Hematopoietic multipotent progenitor cell treated with erythropoietin and hydrocortisone succinate and interleukin-3 and kit ligand, for 6 days (in vitro differentiated cells): ENCODE data around the gene ALDH8A1.
A peak's percentile ranks its signal among the peaks of the same experiment; 100 is the strongest.
"Not testable (repeated sequence)": the region's sequence is repeated elsewhere in the genome, so short reads cannot be mapped to it uniquely, and the experiment has no call there.

Experiments used
- DNase-seq: peaks from one replicate; pipeline ENCODE4 v3.0.0-alpha.2; 2015

Gene ALDH8A1

DNA sequence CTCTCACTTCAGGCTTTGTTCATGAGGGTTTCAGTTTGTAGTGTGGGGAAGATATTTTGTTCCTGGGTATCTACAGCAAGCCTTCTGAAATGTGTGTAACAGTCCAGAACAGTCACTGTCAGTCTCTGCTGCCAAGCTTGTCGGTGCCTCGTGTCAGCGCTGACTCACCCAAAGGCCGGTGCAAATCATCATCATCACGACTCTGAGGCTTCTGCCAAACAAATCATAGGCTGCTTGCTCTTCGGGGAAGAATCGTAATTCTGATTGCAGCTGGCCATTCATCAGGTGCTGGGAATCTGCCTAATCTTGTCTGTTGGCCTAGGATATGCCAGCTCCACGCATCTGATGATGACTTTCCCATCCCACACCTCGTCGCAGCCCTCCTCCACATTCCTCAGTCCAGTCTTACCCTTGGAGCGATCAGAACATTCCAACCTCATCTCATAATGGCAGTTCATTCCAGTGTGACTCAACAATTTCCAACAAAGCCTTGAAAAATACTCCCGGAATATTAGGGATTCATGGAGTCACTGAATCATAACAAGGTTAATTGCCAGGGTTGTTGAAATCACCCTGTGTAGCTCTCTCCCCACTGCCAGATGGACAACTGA, 40.9 kb downstream of the ALDH8A1 start:
- DNase-seq = no peak

DNA sequence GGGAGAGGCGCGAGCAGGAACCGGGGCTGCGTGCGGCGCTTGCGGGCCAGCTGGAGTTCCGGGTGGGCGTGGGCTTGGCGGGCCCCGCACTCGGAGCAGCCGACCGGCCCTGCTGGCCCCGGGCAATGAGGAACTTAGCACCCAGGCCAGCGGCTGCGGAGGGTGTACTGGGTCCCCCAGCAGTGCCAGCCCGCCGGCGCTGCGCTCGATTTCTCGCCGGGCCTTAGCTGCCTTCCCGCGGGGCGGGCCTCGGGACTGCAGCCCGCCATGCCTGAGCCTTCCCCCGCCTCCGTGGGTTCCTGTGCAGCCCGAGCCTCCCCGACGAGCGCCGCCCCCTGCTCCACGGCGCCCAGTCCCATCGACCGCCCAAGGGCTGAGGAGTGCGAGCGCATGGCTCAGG, 45.2 kb downstream of the ALDH8A1 start:
- DNase-seq = not testable (repeated sequence)

- DNase-seq = no peak
Measured at GRCh38 chr6:134903448-134903847, 46.5 kb downstream of the ALDH8A1 start.

- no peak for DNase-seq
Measured at GRCh38 chr6:134902936-134903335, 47.0 kb downstream of the ALDH8A1 start.

- no peak for DNase-seq
Measured at GRCh38 chr6:134902074-134902861, 47.6 kb downstream of the ALDH8A1 start.

DNA sequence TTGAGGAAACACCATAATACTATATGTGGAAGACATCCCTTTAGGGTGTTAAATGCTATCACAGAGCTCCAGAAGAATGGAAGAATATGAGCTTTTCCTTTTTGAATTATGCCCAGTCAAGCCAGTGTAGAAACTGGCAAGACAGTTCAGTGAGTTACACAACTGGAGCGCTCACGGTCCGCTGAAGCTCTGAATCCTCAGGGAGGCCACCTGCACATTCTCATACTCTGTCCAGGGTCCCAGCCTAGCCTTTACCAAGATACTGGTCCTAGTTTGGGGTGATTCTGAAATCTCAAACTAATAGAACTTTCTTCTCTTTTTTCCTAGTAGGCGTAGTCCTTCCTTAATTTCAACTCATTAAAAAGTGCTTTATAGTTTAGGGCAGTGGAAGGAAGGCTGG, 51.3 kb downstream of the ALDH8A1 start:
- no peak for DNase-seq

- not testable (repeated sequence) for DNase-seq
Measured at GRCh38 chr6:134898166-134898565, 51.7 kb downstream of the ALDH8A1 start.

DNA sequence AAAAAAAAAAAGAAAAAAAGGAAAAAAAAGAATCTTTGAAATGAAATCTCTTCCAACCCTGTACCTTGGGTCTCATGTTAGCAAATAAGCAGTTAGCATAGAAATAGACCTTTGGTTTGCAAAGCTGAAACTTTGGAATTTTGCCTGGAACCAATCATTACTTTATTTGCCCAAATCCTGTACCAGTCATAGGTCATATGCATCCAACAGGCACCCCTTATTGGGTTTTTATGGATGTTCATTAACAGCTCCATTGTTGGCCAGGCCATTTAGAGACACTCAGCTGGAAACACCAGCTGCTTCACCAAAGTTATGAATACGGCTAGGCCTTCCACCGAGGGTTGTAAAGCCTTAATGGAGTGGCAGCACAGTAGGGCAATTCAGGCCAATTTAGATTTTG, 53.0 kb downstream of the ALDH8A1 start:
- no peak for DNase-seq

GRCh38 chr6:134894800-134895199, 55.1 kb downstream of the ALDH8A1 start:
- DNase-seq = no peak

- DNase-seq = no peak
Measured at GRCh38 chr6:134892362-134892761, 57.5 kb downstream of the ALDH8A1 start.

GRCh38 chr6:134891633-134892032, 58.3 kb downstream of the ALDH8A1 start:
- DNase-seq = no peak

- DNase-seq = no peak
Measured at GRCh38 chr6:134888316-134888715, 61.6 kb downstream of the ALDH8A1 start.

GRCh38 chr6:134884752-134885151, 65.1 kb downstream of the ALDH8A1 start:
- no peak for DNase-seq

DNA sequence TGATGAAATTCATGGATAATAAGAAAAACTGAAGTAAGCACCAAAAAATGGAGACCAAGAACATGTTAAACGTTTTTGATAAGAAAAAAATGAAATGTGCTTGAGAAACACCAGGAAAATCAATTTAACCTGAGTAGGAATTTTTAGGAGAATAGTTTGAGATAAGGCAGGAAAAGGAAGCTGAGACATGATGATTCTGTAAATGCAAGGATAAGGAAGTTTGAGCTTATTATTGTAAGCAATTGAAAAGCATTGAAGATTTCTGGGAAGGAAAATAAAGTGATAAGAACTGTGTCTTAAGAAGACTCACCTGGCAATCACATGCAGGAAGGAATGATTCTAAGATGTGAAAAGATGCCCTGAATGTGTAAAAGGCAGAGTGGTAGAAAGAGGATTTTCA, 66.6 kb downstream of the ALDH8A1 start:
- DNase-seq = no peak

DNA sequence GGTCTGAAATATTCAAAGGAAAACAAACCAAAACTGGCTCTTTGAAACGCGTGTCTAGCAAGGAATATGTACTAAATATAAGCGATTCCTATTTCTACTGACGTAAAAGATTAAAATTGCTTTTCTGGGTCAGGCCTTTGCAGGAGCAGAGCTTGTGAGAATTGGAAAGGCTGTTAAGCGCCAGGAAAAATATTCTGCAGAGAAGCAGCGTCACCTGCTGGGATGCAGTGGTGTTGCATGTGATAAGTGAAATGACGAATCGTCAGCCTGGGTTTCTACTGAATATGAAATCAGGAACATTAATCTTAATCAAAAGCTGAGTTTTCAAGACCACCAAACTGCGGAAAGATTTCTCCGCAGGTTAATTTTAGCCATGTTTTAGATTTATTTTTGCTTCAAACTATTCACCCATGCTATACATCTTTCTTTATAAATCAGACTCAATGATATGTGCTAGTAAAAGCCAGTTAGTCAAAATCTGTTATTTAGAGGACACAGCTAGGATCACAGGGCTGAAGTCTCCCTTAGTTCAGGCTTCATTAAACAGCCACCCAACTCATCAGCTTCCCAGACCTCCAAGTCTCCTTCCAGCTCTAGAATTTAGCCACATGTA, 67.4 kb downstream of the ALDH8A1 start:
- peak; percentile 77 for DNase-seq

DNA sequence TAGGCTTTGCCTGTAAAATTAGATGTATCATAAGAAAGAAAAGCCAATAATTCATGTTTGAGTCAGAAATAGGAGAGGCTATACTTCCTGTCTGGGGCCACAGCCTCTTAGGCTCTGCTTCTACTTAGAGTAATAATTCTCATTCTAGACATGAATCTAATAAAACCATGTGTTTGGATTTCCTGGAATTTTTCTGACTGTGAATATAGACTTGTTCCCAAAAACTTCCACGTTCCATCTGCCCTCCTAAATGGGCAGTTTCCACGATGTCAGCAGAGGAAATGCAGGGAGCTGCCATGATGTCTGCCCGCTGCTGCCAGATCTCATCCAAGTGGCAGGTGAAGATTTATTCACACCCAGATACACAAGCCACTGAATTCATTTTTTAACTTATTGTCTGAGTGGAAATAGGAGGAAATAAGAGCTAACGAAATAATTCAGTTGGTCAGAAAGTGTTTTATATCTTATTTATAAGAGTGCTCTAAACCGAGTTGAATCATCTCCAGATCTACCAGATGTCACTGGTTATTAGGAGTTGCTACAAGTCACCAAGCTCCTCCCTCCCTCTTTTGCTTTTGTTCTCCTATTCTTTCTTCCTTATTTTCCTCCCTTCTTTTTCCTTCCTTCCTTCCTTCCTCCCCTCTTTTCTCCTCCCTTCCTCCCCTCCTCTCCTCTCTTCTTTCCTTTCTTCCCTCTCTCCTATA, 69.3 kb downstream of the ALDH8A1 start:
- DNase-seq = no peak

- no peak for DNase-seq
Measured at GRCh38 chr6:134878136-134878535, 71.8 kb downstream of the ALDH8A1 start.

- DNase-seq = peak; percentile 13
Measured at GRCh38 chr6:134875367-134875766, 74.5 kb downstream of the ALDH8A1 start.

- no peak for DNase-seq
Measured at GRCh38 chr6:134873500-134874388, 76.2 kb downstream of the ALDH8A1 start.

DNA sequence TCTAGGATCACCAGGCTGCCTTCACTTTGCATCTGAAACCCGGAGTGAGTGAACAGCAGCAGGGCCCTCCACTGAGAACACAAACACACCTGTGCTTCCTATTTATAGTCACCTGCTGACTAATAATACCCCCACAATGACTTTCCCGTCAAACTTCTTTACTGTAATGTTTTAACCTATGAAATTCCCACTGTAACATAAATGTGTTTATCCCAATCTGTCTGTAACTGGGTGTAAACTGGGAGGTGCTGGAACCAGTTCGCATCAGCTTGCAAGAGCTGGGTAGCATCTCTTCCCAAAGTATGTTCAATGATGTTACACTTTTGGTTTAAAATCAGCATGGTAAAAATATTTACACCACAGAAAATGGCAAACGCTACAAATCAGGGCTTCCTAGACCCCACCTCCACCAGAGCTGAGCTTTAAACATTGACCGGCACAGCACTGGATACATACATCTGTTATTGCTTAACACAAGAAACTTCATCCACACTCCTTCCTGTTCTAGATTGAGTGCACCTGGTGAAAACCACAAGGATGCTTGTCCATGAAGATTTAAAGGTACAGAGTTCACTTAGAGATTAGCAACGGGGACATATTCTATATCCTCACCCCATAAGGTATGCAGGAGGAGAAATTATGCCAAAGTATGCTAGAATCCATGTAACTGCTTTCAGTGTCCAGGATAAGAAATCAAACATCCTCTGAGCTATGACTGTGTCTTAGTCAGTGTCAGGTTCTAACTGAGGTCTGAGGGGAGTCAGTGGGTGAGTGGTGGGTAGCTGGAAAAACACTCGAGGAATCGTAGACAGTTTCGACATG, 79.0 kb downstream of the ALDH8A1 start:
- DNase-seq = no peak

DNA sequence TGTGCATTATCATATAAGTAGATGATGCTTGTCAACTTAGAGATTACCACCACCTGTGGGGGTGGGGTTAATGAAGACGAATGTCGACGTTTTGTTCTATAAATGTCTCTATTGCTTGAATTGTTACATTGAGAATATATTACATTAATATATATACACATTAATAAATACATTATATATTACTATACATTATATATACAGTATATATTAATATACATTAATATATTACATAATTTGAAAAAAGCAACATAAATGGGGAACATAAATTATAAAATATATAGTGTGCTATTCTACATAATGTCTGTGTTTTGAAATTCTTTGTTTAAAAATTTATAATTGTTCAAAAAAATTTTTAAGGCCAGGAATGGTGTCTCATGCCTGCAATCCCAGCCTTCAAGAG, 81.1 kb downstream of the ALDH8A1 start:
- no peak for DNase-seq
